ENCODE data around the gene NFIC. TPM values are rescaled to one million over a fixed set of nuclear protein-coding genes. Genes with fewer than 3 reads are reported as not detected.
A peak's percentile ranks its signal among the peaks of the same experiment; 100 is the strongest.

The NFIC gene
- total RNA-seq, 1 donor from 2014 or later = 8.4 TPM

DNA sequence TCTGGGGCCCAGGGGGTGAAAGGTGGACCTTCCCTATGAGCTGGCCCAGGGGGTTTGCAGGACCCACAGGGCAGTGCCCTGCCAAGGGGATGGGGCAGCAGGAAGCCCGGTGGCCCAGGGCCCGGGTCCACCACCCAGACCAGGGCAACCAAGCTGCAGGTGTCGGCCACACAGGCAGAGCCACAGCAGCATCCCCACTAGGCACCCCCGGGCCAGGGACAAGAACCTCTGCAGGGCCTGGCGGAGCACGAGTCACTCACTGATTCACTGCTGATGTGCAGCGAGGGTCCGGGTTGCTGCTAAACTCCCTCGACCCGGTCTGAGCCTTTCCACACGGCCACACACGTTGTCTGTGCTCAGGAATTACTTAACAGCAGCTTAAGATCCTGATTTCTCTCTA lies 148.5 kb downstream of the NFIC start:
- no peaks in the 10 kb centered on the region for H3K27me3 ChIP-seq (ENCODE audit: control insufficient read depth in 3 of 3, insufficient read depth in 3 of 3, low read length in 3 of 3)
- H3K36me3 ChIP-seq (ENCODE audit: control insufficient read depth in 3 of 3, insufficient read depth in 3 of 3, low read length in 3 of 3) = peaks cover under 1 to 8% (median 7%) of the 10 kb centered on the region in 3 donors
- no peak overlapping the region for H3K27ac ChIP-seq (ENCODE audit: low read depth, low read length)
- no peak overlapping the region for H3K4me3 ChIP-seq (ENCODE audit: low read length in 3 of 3)
- no peak overlapping the region for H3K9ac ChIP-seq (ENCODE audit: low read depth in 1 of 3, low read length in 3 of 3)
- H3K4me1 ChIP-seq (ENCODE audit: control insufficient read depth in 3 of 3, insufficient read depth in 3 of 3, low read length in 3 of 3) = peaks cover 27 to 44% (median 28%) of the 10 kb centered on the region in 3 donors
- no peaks in the 10 kb centered on the region for H3K9me3 ChIP-seq (ENCODE audit: control insufficient read depth in 3 of 3, low read length in 3 of 3)

DNA sequence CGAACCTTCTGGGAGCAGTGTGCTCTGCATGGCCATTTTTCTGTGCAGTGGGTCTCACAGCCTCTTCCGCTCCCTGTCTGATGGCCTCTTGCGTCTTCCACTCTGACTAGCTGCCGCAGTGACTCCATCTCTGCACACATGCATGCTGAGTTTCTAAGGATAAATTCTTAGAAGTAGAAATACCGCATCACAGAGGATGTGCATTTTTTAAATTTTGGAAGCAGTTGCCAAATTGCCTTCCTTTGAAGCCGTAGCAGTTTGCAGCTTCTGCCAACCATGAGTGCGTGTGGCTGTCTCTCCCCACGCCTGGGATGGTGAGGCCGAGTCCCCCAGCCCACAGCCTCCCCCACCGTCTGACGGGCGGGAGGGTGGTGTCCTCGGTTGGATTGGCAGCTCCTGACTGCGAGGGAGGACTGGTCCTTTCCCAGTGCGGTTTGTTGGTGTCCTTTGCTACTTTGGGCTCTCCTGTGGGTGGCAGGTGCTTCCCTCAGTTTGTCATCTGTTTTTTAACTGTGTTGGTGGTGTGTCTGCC lies 149.6 kb downstream of the NFIC start:
- Histone ChIP-seq H3K27me3 (ENCODE audit: control insufficient read depth in 3 of 3, insufficient read depth in 3 of 3, low read length in 3 of 3) (no peaks in the 10 kb centered on the region), H3K4me3 (ENCODE audit: low read length in 3 of 3) (no peak overlapping the region), H3K9ac (ENCODE audit: low read depth in 1 of 3, low read length in 3 of 3) (peak overlapping the region in 1 of 3 donors; percentile 50), H3K27ac (ENCODE audit: low read depth, low read length) (peak overlapping the region; percentile 64), H3K9me3 (ENCODE audit: control insufficient read depth in 3 of 3, low read length in 3 of 3) (no peaks in the 10 kb centered on the region), H3K36me3 (ENCODE audit: control insufficient read depth in 3 of 3, insufficient read depth in 3 of 3, low read length in 3 of 3) (peaks cover 2 to 7% (median 7%) of the 10 kb centered on the region in 3 donors), H3K4me1 (ENCODE audit: control insufficient read depth in 3 of 3, insufficient read depth in 3 of 3, low read length in 3 of 3) (peaks cover 27 to 44% (median 28%) of the 10 kb centered on the region in 3 donors)

DNA sequence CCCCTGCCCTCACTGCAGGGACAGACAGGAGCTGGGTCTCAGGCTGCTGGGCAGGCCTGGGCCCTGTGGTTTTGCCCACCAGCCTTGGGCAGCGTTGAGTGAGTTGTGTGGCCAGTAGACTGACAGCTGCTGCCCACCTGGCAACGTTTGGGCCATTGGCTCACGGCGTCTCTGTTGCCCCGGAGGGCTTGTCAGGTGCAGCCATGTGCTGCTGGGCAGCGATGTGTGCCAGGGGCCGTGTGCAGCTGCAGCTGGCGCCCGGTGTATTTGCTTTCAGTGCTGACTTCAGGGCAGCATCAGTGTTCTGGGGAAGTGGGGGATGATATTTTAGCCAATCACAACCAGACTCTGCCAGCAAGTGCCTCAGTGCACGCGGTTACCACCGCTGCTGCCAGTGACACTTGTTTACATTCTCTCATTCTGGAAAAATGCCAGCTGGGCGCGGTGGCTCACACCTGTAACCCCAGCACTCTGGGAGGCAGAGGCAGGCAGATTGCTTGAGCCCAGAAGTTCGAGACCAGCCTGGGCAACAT lies 150.4 kb downstream of the NFIC start:
- peak overlapping the region; percentile 64 for H3K27ac ChIP-seq (ENCODE audit: low read depth, low read length)
- no peaks in the 10 kb centered on the region for H3K27me3 ChIP-seq (ENCODE audit: control insufficient read depth in 3 of 3, insufficient read depth in 3 of 3, low read length in 3 of 3)
- H3K9me3 ChIP-seq (ENCODE audit: control insufficient read depth in 3 of 3, low read length in 3 of 3) = no peaks in the 10 kb centered on the region
- H3K36me3 ChIP-seq (ENCODE audit: control insufficient read depth in 3 of 3, insufficient read depth in 3 of 3, low read length in 3 of 3) = peaks cover 3 to 7% (median 5%) of the 10 kb centered on the region in 3 donors
- H3K4me3 ChIP-seq (ENCODE audit: low read length in 3 of 3) = no peak overlapping the region
- H3K4me1 ChIP-seq (ENCODE audit: control insufficient read depth in 3 of 3, insufficient read depth in 3 of 3, low read length in 3 of 3) = peaks cover 26 to 39% (median 28%) of the 10 kb centered on the region in 3 donors
- H3K9ac ChIP-seq (ENCODE audit: low read depth in 1 of 3, low read length in 3 of 3) = peak overlapping the region in 1 of 3 donors; percentile 50

DNA sequence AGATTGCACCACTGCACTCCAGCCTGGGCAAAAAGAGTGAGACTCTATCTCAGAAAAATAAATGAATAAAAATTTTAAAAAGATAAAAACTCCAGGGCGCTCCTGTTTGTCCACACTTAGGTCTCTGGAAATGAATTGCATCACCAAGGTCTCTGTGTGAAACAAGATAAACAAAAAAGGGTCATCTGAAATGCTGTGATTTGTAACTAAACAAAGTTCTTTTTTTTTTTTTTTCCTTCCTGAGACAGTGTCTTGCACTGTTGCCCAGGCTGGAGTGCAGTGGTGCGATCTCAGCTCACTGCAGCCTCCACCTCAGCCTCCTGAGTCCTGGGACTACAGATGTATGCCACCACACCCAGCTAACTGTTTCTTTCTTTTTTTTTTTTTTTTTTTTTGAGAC lies 151.3 kb downstream of the NFIC start:
- H3K27me3 ChIP-seq (ENCODE audit: control insufficient read depth in 3 of 3, insufficient read depth in 3 of 3, low read length in 3 of 3) = no peaks in the 10 kb centered on the region
- no peak overlapping the region for H3K9ac ChIP-seq (ENCODE audit: low read depth in 1 of 3, low read length in 3 of 3)
- no peak overlapping the region for H3K4me3 ChIP-seq (ENCODE audit: low read length in 3 of 3)
- no peak overlapping the region for H3K27ac ChIP-seq (ENCODE audit: low read depth, low read length)
- peaks cover 6 to 8% (median 7%) of the 10 kb centered on the region in 3 donors for H3K36me3 ChIP-seq (ENCODE audit: control insufficient read depth in 3 of 3, insufficient read depth in 3 of 3, low read length in 3 of 3)
- peaks cover 22 to 31% (median 22%) of the 10 kb centered on the region in 3 donors for H3K4me1 ChIP-seq (ENCODE audit: control insufficient read depth in 3 of 3, insufficient read depth in 3 of 3, low read length in 3 of 3)
- no peaks in the 10 kb centered on the region for H3K9me3 ChIP-seq (ENCODE audit: control insufficient read depth in 3 of 3, low read length in 3 of 3)

DNA sequence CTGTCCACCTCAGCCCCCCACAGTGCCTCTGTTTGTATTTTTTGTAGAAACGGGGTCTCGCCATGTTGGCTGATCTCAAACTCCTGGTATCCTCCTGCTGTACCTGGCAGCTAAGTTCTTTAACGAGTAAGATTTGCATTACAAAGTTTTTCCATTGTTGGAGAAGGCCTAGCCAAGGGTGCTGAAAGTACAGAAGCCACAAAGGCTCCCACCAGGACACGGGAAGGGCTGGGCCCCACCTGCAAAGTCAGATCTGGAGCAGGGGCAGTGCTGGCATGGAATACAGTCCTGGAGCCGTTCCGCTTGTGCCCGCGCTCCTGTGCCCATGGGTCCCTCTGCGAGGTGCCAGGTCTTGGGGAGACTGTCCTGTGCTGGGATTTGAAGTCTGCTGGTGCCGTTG lies 151.9 kb downstream of the NFIC start:
- no peaks in the 10 kb centered on the region for H3K27me3 ChIP-seq (ENCODE audit: control insufficient read depth in 3 of 3, insufficient read depth in 3 of 3, low read length in 3 of 3)
- no peaks in the 10 kb centered on the region for H3K9me3 ChIP-seq (ENCODE audit: control insufficient read depth in 3 of 3, low read length in 3 of 3)
- H3K27ac ChIP-seq (ENCODE audit: low read depth, low read length) = no peak overlapping the region
- H3K4me1 ChIP-seq (ENCODE audit: control insufficient read depth in 3 of 3, insufficient read depth in 3 of 3, low read length in 3 of 3) = peaks cover 20 to 26% (median 21%) of the 10 kb centered on the region in 3 donors
- H3K4me3 ChIP-seq (ENCODE audit: low read length in 3 of 3) = no peak overlapping the region
- no peak overlapping the region for H3K9ac ChIP-seq (ENCODE audit: low read depth in 1 of 3, low read length in 3 of 3)
- peaks cover 7 to 10% (median 7%) of the 10 kb centered on the region in 3 donors for H3K36me3 ChIP-seq (ENCODE audit: control insufficient read depth in 3 of 3, insufficient read depth in 3 of 3, low read length in 3 of 3)

DNA sequence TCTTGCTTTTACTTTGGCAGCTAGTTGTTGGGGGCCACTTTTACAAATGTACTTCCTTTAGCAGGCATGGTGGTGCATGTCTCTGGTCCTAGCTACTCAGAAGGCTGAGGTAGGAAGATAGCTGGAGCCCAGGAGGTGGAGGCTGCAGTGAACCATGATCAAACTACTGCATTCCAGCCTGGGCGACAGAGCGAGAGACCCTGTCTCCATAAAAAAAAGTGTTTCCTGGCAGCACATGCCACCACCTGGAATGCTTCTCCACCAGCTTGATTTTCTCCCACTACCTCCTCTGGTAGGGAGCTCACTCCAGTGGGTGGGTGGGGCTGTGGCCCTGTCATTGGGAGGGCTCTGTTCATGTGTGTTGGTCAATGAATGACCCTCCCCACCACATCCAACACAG lies 152.3 kb downstream of the NFIC start:
- H3K4me3 ChIP-seq (ENCODE audit: low read length in 3 of 3) = no peak overlapping the region
- peaks cover 17 to 22% (median 18%) of the 10 kb centered on the region in 3 donors for H3K4me1 ChIP-seq (ENCODE audit: control insufficient read depth in 3 of 3, insufficient read depth in 3 of 3, low read length in 3 of 3)
- H3K27me3 ChIP-seq (ENCODE audit: control insufficient read depth in 3 of 3, insufficient read depth in 3 of 3, low read length in 3 of 3) = no peaks in the 10 kb centered on the region
- H3K9me3 ChIP-seq (ENCODE audit: control insufficient read depth in 3 of 3, low read length in 3 of 3) = no peaks in the 10 kb centered on the region
- no peak overlapping the region for H3K27ac ChIP-seq (ENCODE audit: low read depth, low read length)
- H3K9ac ChIP-seq (ENCODE audit: low read depth in 1 of 3, low read length in 3 of 3) = no peak overlapping the region
- peaks cover 11 to 14% (median 11%) of the 10 kb centered on the region in 3 donors for H3K36me3 ChIP-seq (ENCODE audit: control insufficient read depth in 3 of 3, insufficient read depth in 3 of 3, low read length in 3 of 3)

Small RNA genes lying within 50 kb of the gene (small RNA-seq; reads per million reads assigned to genes)
- not detected for gene AC005514.1

Other genes starting within 250 kb of the NFIC start
- gene GNA15, start 230.6 kb upstream of the NFIC start, total RNA-seq = 3.1 TPM
- gene S1PR4, start 187.8 kb upstream of the NFIC start, total RNA-seq = 2.1 TPM
- gene NCLN, start 180.7 kb upstream of the NFIC start, total RNA-seq = 8.9 TPM
- gene CELF5, start 141.9 kb upstream of the NFIC start, total RNA-seq = not detected
- gene SMIM24, start 113.9 kb downstream of the NFIC start, total RNA-seq = not detected
- not detected for gene SMIM44, start 116.9 kb downstream of the NFIC start, total RNA-seq
- gene DOHH, start 134.1 kb downstream of the NFIC start, total RNA-seq = 9.4 TPM
- 14.6 TPM for gene FZR1, start 139.7 kb downstream of the NFIC start, total RNA-seq
- gene TEKTIP1, start 172.6 kb downstream of the NFIC start, total RNA-seq = not detected
- gene MFSD12, start 191.0 kb downstream of the NFIC start, total RNA-seq = 18.8 TPM
- gene HMG20B, start 206.4 kb downstream of the NFIC start, total RNA-seq = 28.7 TPM
- gene GIPC3, start 218.9 kb downstream of the NFIC start, total RNA-seq = not detected
- gene TBXA2R, start 240.3 kb downstream of the NFIC start, total RNA-seq = under 0.01 TPM